ENCODE results near the gene CES1.

CES1 gene

GRCh38 chr16:55832773-55833691 lies at the start of gene CES1:
TSS of gene CES1 (minus strand) at chr16:55833096. CDS start at chr16:55833055, 41 bp downstream.
- Histone ChIP-seq H3K79me2 (no peaks in the 10 kb centered on the region), H3K9ac (no peak within 1 kb of the TSS), H3K4me3 (ENCODE audit: low read depth, low read length) (no peak within 1 kb of the TSS), H3K4me1 (no peaks in the 10 kb centered on the region), H3K36me3 (ENCODE audit: control insufficient read depth, insufficient read depth, low read length) (no peaks in the 10 kb centered on the region), H3K27me3 (ENCODE audit: control insufficient read depth, insufficient read depth, low read length) (no peaks in the 10 kb centered on the region), H2AFZ (no peak within 1 kb of the TSS), H3K27ac (no peak within 1 kb of the TSS), H3K4me2 (ENCODE audit: low read length) (no peak within 1 kb of the TSS), H3K9me3 (ENCODE audit: control insufficient read depth, low read length) (no peaks in the 10 kb centered on the region)
- no peak for TF ChIP-seq CTCF (IDR thresholded peaks at IDR 0.05)

- no peak for TF ChIP-seq CTCF (IDR thresholded peaks at IDR 0.05)
- Histone ChIP-seq H3K36me3 (ENCODE audit: control insufficient read depth, insufficient read depth, low read length) (no peaks in the 10 kb centered on the region), H3K4me3 (ENCODE audit: low read depth, low read length) (no peak overlapping the region), H3K9ac (no peak overlapping the region), H3K27ac (no peak overlapping the region), H3K27me3 (ENCODE audit: control insufficient read depth, insufficient read depth, low read length) (no peaks in the 10 kb centered on the region), H3K9me3 (ENCODE audit: control insufficient read depth, low read length) (no peaks in the 10 kb centered on the region), H3K4me2 (ENCODE audit: low read length) (no peak overlapping the region), H3K4me1 (no peaks in the 10 kb centered on the region), H2AFZ (no peak overlapping the region), H3K79me2 (no peaks in the 10 kb centered on the region)
These were observed 44.0 kb upstream of the CES1 start for GRCh38 chr16:55876854-55877253.

- H2AFZ ChIP-seq, result no peak within 1 kb of the TSS
- H3K4me1 ChIP-seq, result no peaks in the 10 kb centered on the region
- H3K27ac ChIP-seq, result no peak within 1 kb of the TSS
- H3K36me3 ChIP-seq (ENCODE audit: control insufficient read depth, insufficient read depth, low read length), result no peaks in the 10 kb centered on the region
- H3K9ac ChIP-seq, result no peak within 1 kb of the TSS
- no peak within 1 kb of the TSS for H3K4me3 ChIP-seq (ENCODE audit: low read depth, low read length)
- no peaks in the 10 kb centered on the region for H3K27me3 ChIP-seq (ENCODE audit: control insufficient read depth, insufficient read depth, low read length)
- H3K9me3 ChIP-seq (ENCODE audit: control insufficient read depth, low read length), result no peaks in the 10 kb centered on the region
- TF ChIP-seq CTCF (IDR thresholded peaks at IDR 0.05), result no peak
- no peaks in the 10 kb centered on the region for H3K79me2 ChIP-seq
- H3K4me2 ChIP-seq (ENCODE audit: low read length), result no peak within 1 kb of the TSS
These were observed 42.4 kb upstream of the CES1 start, which contains the start of gene CES5A for GRCh38 chr16:55875273-55875672. TSS of gene CES5A (minus strand) at chr16:55875373. CDS start at chr16:55875221, 152 bp downstream.

GRCh38 chr16:55873122-55873521 lies 40.2 kb upstream of the CES1 start:
- Histone ChIP-seq H3K9me3 (ENCODE audit: control insufficient read depth, low read length) (no peaks in the 10 kb centered on the region), H3K4me1 (no peaks in the 10 kb centered on the region), H3K9ac (no peak overlapping the region), H3K27me3 (ENCODE audit: control insufficient read depth, insufficient read depth, low read length) (no peaks in the 10 kb centered on the region), H2AFZ (no peak overlapping the region), H3K4me2 (ENCODE audit: low read length) (no peak overlapping the region), H3K79me2 (no peaks in the 10 kb centered on the region), H3K4me3 (ENCODE audit: low read depth, low read length) (no peak overlapping the region), H3K27ac (no peak overlapping the region), H3K36me3 (ENCODE audit: control insufficient read depth, insufficient read depth, low read length) (no peaks in the 10 kb centered on the region)
- no peak for TF ChIP-seq CTCF (IDR thresholded peaks at IDR 0.05)
